Liver (tissue), 3 donors: Measurements from ENCODE around the gene TTC7B.

ENCODE experiments used
- CTCF ChIP-seq: fragments of 150-350 bp; IDR thresholded peaks from 2 replicates; pipeline ENCODE4 v1.5.1; 2017; ENCODE audit warnings: improper control_type of control experiment, low read depth, low read length; ENCODE audit not compliant: missing input control
- EGR1 ChIP-seq, 2 donors: IDR thresholded peaks; 2 replicates each; pipeline ENCODE4 v1.6.1; 2016 to 2018; ENCODE audit warnings: antibody characterized with exemption in 2 of 2, low read depth in 2 of 2
- FOXA1 ChIP-seq: IDR thresholded peaks from 2 replicates; pipeline ENCODE4 v1.6.1; 2016; ENCODE audit warnings: antibody characterized with exemption
- JUND ChIP-seq, 2 donors: IDR thresholded peaks; 2 replicates each; pipeline ENCODE4 v1.6.1; 2016; ENCODE audit warnings: antibody characterized with exemption in 2 of 2
- MAX ChIP-seq: IDR thresholded peaks from 2 replicates; pipeline ENCODE4 v1.6.1; 2016; ENCODE audit warnings: antibody characterized with exemption
- RAD21 ChIP-seq, 2 donors: IDR thresholded peaks; 2 replicates each; pipeline ENCODE4 v1.6.1; 2016; ENCODE audit warnings: antibody characterized with exemption in 2 of 2, mild to moderate bottlenecking in 2 of 2
- SP1 ChIP-seq: IDR thresholded peaks from 2 replicates; pipeline ENCODE4 v1.6.1; 2018; ENCODE audit warnings: antibody characterized with exemption, mild to moderate bottlenecking
- ZBTB33 ChIP-seq: IDR thresholded peaks from 2 replicates; pipeline ENCODE4 v1.6.1; 2016; ENCODE audit warnings: antibody characterized with exemption
- donor health status: healthy.
- donor health status: healthy.

GRCh38 chr14:90531497-90531896, 284.7 kb downstream of the TTC7B start:
- TF ChIP-seq CTCF, result no peak
- no peak for TF ChIP-seq MAX
- no peak for TF ChIP-seq ZBTB33
- no peak for TF ChIP-seq JUND (IDR thresholded peaks at IDR 0.05)
- TF ChIP-seq SP1, result no peak
- no peak for TF ChIP-seq FOXA1
- TF ChIP-seq EGR1 (IDR thresholded peaks at IDR 0.05; ENCODE audit: low read depth in 2 of 2), result no peak
- TF ChIP-seq RAD21 (IDR thresholded peaks at IDR 0.05), result no peak
